Body of pancreas (tissue), 4 donors: ENCODE data around the gene PPFIA1. TPM values are rescaled to one million over a fixed set of nuclear protein-coding genes. Genes with fewer than 3 reads are reported as not detected.

ENCODE experiments used
- ATAC-seq: fragments of 150-250 bp; one replicate; pipeline ENCODE4 v1.9.1; 2016
- DNase-seq, 4 donors: peaks; one replicate each; pipeline ENCODE4 v3.0.0-alpha.2; 2019
- H3K27ac ChIP-seq, 4 donors: fragments of 200-600 bp; sonication (generic); 1 replicate in 3 of 4; 2 replicates in 1 of 4; pipeline versions ENCODE4 v1.5.1 to v1.6.1; 2016 to 2019; ENCODE audit warnings: mild to moderate bottlenecking in 1 of 4, mixed read lengths in 1 of 4, moderate library complexity in 1 of 4
- H3K27me3 ChIP-seq, 2 donors: fragments of 200-600 bp; sonication (generic); one replicate each; pipeline ENCODE4 v1.6.0; 2016; ENCODE audit warnings: mild to moderate bottlenecking in 1 of 2
- H3K36me3 ChIP-seq, 2 donors: fragments of 200-600 bp; sonication (generic); replicated peaks in 1 of 2; 2 replicates each; pipeline ENCODE4 v1.5.1; 2016; ENCODE audit warnings: low read depth in 2 of 2; ENCODE audit not compliant: insufficient read depth in 1 of 2
- H3K4me1 ChIP-seq: fragments of 200-600 bp; sonication (generic); one replicate; pipeline ENCODE4 v1.6.0; 2016
- H3K4me3 ChIP-seq, 2 donors: fragments of 200-600 bp; sonication (generic); 1 replicate in 1 of 2; 2 replicates in 1 of 2; pipeline ENCODE4 v1.5.1; 2016 to 2019
- H3K9me3 ChIP-seq, 3 donors: fragments of 200-600 bp; sonication (generic); 1 replicate in 2 of 3; 2 replicates in 1 of 3; pipeline ENCODE4 v1.5.1; 2016
- CTCF ChIP-seq, 7 experiments: fragments of 450-650 bp in 4 of 7; fragments of 200-600 bp in 3 of 7; sonication (generic) in 3 of 7; IDR thresholded peaks; one replicate each; pipeline ENCODE4 v1.5.1; 2016 to 2019; ENCODE audit warnings: antibody characterized with exemption in 7 of 7
- POLR2A ChIP-seq, 3 donors: fragments of 450-650 bp; IDR thresholded peaks; one replicate each; pipeline ENCODE4 v1.6.1; 2016; ENCODE audit warnings: antibody characterized with exemption in 3 of 3, mild to moderate bottlenecking in 2 of 3
- WGBS, 2 donors: methylation state at CpG; one replicate each; pipeline ENCODE4 v1.1.5; 2017; 5-methylcytosine and 5-hydroxymethylcytosine counted together
- intact Hi-C: fragments of 100-400 bp; cut with DNase I; formaldehyde crosslinking; loops from one replicate; pipeline ENCODE4 v1.15.1; 2023
- total RNA-seq, 2 donors: library from RNA; depleted of rRNA; stranded (reverse); fragments of >200 nt; gene quantifications; one replicate each; pipeline ENCODE4 v1.1.0, GENCODE V29; 2016

The PPFIA1 gene
- total RNA-seq, 2 donors from 2014 or later: 22.1 to 29.3 TPM

GRCh38 chr11:70313945-70314344 lies 43.5 kb downstream of the PPFIA1 start:
- no peak overlapping the region for H3K27ac ChIP-seq
- ATAC-seq: no peak
- H3K27me3 ChIP-seq: no peaks in the 10 kb centered on the region
- no peak for DNase-seq
- no peaks in the 10 kb centered on the region for H3K9me3 ChIP-seq
- no peaks in the 10 kb centered on the region for H3K36me3 ChIP-seq
- no peak for TF ChIP-seq CTCF (IDR thresholded peaks at IDR 0.05)
- TF ChIP-seq POLR2A (IDR thresholded peaks at IDR 0.05): no peak
- no peak overlapping the region for H3K4me3 ChIP-seq
- H3K4me1 ChIP-seq: no peaks in the 10 kb centered on the region
- intact Hi-C loops: no loop called here
- WGBS, 2 donors: 74 to 92% methylated on average over 8 of the region's 8 CpGs

GRCh38 chr11:70314730-70315129 lies 44.2 kb downstream of the PPFIA1 start:
- H3K9me3 ChIP-seq: no peaks in the 10 kb centered on the region
- 70 to 91% methylated on average over 10 of the region's 10 CpGs for WGBS, 2 donors
- ATAC-seq: no peak

GRCh38 chr11:70315716-70316115 lies 45.2 kb downstream of the PPFIA1 start:
- no peaks in the 10 kb centered on the region for H3K4me1 ChIP-seq
- DNase-seq (no peak), ATAC-seq (no peak)
- TF ChIP-seq POLR2A (IDR thresholded peaks at IDR 0.05): no peak
- no peak for TF ChIP-seq CTCF (IDR thresholded peaks at IDR 0.05)
- H3K27me3 ChIP-seq: no peaks in the 10 kb centered on the region
- peak overlapping the region in 1 of 4 donors; percentile 27 for H3K27ac ChIP-seq
- H3K9me3 ChIP-seq: no peaks in the 10 kb centered on the region
- no peaks in the 10 kb centered on the region for H3K36me3 ChIP-seq
- WGBS, 2 donors: 77 to 95% methylated on average over 4 of the region's 4 CpGs
- intact Hi-C loops: no loop called here
- no peak overlapping the region for H3K4me3 ChIP-seq

More at GRCh38 chr11:70314730-70315129, 44.2 kb downstream of the PPFIA1 start:
- Histone ChIP-seq H3K36me3 (no peaks in the 10 kb centered on the region), H3K27ac (no peak overlapping the region), H3K4me1 (no peaks in the 10 kb centered on the region), H3K27me3 (no peaks in the 10 kb centered on the region), H3K4me3 (no peak overlapping the region)
- TF ChIP-seq POLR2A (IDR thresholded peaks at IDR 0.05) (no peak), CTCF (IDR thresholded peaks at IDR 0.05) (no peak)
- intact Hi-C loops: no loop called here
- no peak for DNase-seq

GRCh38 chr11:70317581-70318305 lies 47.3 kb downstream of the PPFIA1 start:
- H3K27ac ChIP-seq: no peak overlapping the region

More at GRCh38 chr11:70317581-70318305, 47.3 kb downstream of the PPFIA1 start:
- Histone ChIP-seq H3K36me3 (no peaks in the 10 kb centered on the region), H3K27me3 (no peaks in the 10 kb centered on the region), H3K4me1 (no peaks in the 10 kb centered on the region), H3K4me3 (no peak overlapping the region), H3K9me3 (no peaks in the 10 kb centered on the region)
- intact Hi-C loops: no loop called here
- TF ChIP-seq POLR2A (IDR thresholded peaks at IDR 0.05): no peak
- TF ChIP-seq CTCF (IDR thresholded peaks at IDR 0.05): no peak
- no peak for DNase-seq
- 88 to 95% methylated on average over 14 of the region's 14 CpGs for WGBS, 2 donors
- ATAC-seq: no peak
